K562 (cell line): Measurements from ENCODE around the gene ZNF738. TPM values are rescaled to one million over a fixed set of nuclear protein-coding genes. Genes with fewer than 3 reads are reported as not detected.

ENCODE experiments used
- ATAC-seq: fragments of 200-7000 bp; cut with Tn5 transposase; 3 replicates; pipeline ENCODE4 v1.9.1; 2020; ENCODE audit warnings: moderate library complexity
- BruUV-seq: library from RNA; stranded (reverse); fragments of 400-500 nt; replicated peaks from 2 replicates; lab custom pipeline; 2021; lab: Mats Ljungman, UMichigan
- CTCF ChIA-PET: fragments of 300-600 bp; formaldehyde crosslinking; extraction: SDS; loops from one replicate; lab custom pipeline; 2021; ENCODE audit warnings: low intra/inter-chr PET ratio; lab: Yijun Ruan, JAX
- POLR2A ChIA-PET: fragments of 300-600, 350-650 bp; sonication (Branson Sonifier 250); formaldehyde crosslinking; extraction: SDS; loops from one replicate; lab custom pipeline; 2021; ENCODE audit warnings: antibody characterized with exemption, inconsistent platforms; lab: Yijun Ruan, JAX
- DNase-seq, 4 experiments: peaks; one replicate each; pipeline versions ENCODE4 v3.0.0 to v3.0.0-alpha.2; 2011 to 2018; ENCODE audit warnings: low spot score in 3 of 4, mixed read lengths in 3 of 4; ENCODE audit errors: extremely low read depth in 1 of 4
- FAIRE-seq: peaks from 2 replicates; lab custom pipeline; 2011; peaks lifted over from hg19 to GRCh38; lab: Jason Lieb, UNC
- H2AFZ ChIP-seq: 2 replicates; pipeline ENCODE4 v1.6.0; 2011; ENCODE audit warnings: low read depth, low read length, control low read depth, inconsistent platforms
- H3K27ac ChIP-seq: fragments of 200-600 bp; 3 replicates; pipeline ENCODE4 v1.8.0; 2011; ENCODE audit warnings: low read depth, mild to moderate bottlenecking, control low read depth, inconsistent platforms, low read length, moderate library complexity, mixed read lengths; ENCODE audit errors: extremely low read depth
- H3K27me3 ChIP-seq, 2 experiments: fragments of 300-600 bp in 1 of 2; 2 replicates in 1 of 2; 3 replicates in 1 of 2; pipeline versions ENCODE4 v1.6.0 to v1.8.0; 2011; ENCODE audit warnings: inconsistent platforms in 2 of 2, low read length in 2 of 2, mild to moderate bottlenecking in 1 of 2, mixed read lengths in 1 of 2, moderate library complexity in 1 of 2; ENCODE audit not compliant: control insufficient read depth in 2 of 2, insufficient read depth in 2 of 2
- H3K36me3 ChIP-seq: fragments of 300-600 bp; 3 replicates; pipeline ENCODE4 v1.8.0; 2011; ENCODE audit warnings: mild to moderate bottlenecking, low read length, inconsistent platforms; ENCODE audit not compliant: control insufficient read depth, insufficient read depth
- H3K4me1 ChIP-seq, 2 experiments: fragments of 200-600 bp in 1 of 2; replicated peaks in 1 of 2; 2 replicates in 1 of 2; 3 replicates in 1 of 2; pipeline versions ENCODE4 v1.5.1 to v1.8.0; 2011; ENCODE audit warnings: inconsistent platforms in 2 of 2, low read length in 2 of 2, mild to moderate bottlenecking in 1 of 2, mixed read lengths in 1 of 2, moderate library complexity in 1 of 2; ENCODE audit not compliant: control insufficient read depth in 2 of 2, insufficient read depth in 2 of 2
- H3K4me2 ChIP-seq: 2 replicates; pipeline ENCODE4 v1.6.1; 2011; ENCODE audit warnings: low read length, control low read depth, inconsistent platforms, mixed read lengths; ENCODE audit not compliant: insufficient read depth
- H3K4me3 ChIP-seq: fragments of 200-600 bp; sonication (generic), shearing (Covaris generic); 2 replicates; pipeline ENCODE4 v1.5.1; 2016; ENCODE audit warnings: control low read depth, inconsistent platforms
- H3K79me2 ChIP-seq: fragments of 200-600 bp; 3 replicates; pipeline ENCODE4 v1.8.0; 2011; ENCODE audit warnings: low read length, inconsistent platforms; ENCODE audit not compliant: control insufficient read depth, insufficient read depth
- H3K9ac ChIP-seq, 2 experiments: 2 replicates each; pipeline versions ENCODE4 v1.6.0 to v1.6.1; 2011; ENCODE audit warnings: low read depth in 2 of 2, low read length in 2 of 2, control low read depth in 1 of 2, inconsistent platforms in 1 of 2, mild to moderate bottlenecking in 1 of 2, mixed read lengths in 1 of 2; ENCODE audit not compliant: insufficient read depth in 1 of 2
- H3K9me1 ChIP-seq: one replicate; pipeline ENCODE4 v1.6.0; 2011; ENCODE audit warnings: inconsistent platforms, mild to moderate bottlenecking, low read length, moderate library complexity; ENCODE audit not compliant: control insufficient read depth, insufficient read depth
- H3K9me3 ChIP-seq: replicated peaks from 2 replicates; pipeline ENCODE4 v1.5.1; 2011; ENCODE audit warnings: low read depth, low read length, inconsistent platforms; ENCODE audit not compliant: control insufficient read depth, insufficient read depth
- H4K20me1 ChIP-seq: replicated peaks from 2 replicates; pipeline ENCODE4 v1.6.1; 2011; ENCODE audit warnings: low read length, inconsistent platforms, mixed read lengths; ENCODE audit not compliant: control insufficient read depth, insufficient read depth
- CGGBP1 ChIP-seq: fragments of 250-450 bp; sonication (Bioruptor Pico); IDR thresholded peaks from 2 replicates; pipeline ENCODE4 v1.9.0; 2021; ENCODE audit warnings: mild to moderate bottlenecking
- E2F4 ChIP-seq: sonication (generic); formaldehyde crosslinking; IDR thresholded peaks from 2 replicates; pipeline ENCODE4 v1.8.0; 2022; ENCODE audit warnings: mild to moderate bottlenecking, low read depth, missing genetic modification reagents
- JUND ChIP-seq, 2 experiments: IDR thresholded peaks; 2 replicates in 1 of 2; 3 replicates in 1 of 2; pipeline ENCODE4 v1.6.1; 2011; ENCODE audit warnings: borderline replicate concordance in 2 of 2, low read depth in 2 of 2, low read length in 2 of 2, improper control_type of control experiment in 1 of 2, missing biosample characterization in 1 of 2, missing genetic modification characterization in 1 of 2, missing genetic modification reagents in 1 of 2
- RFX5 ChIP-seq: IDR thresholded peaks from 2 replicates; pipeline ENCODE4 v1.6.1; 2011; ENCODE audit warnings: low read depth, mild to moderate bottlenecking, improper control_type of control experiment, low read length
- ZNF785 ChIP-seq: fragments of 250-450 bp; sonication (Bioruptor Pico); IDR thresholded peaks from 2 replicates; pipeline ENCODE4 v1.4.0; 2020; ENCODE audit warnings: mild to moderate bottlenecking
- WGBS: fragments of 100-300 bp; shearing (Covaris generic); methylation state at CpG from one replicate; pipeline ENCODE4 v1.1.6; 2016; ENCODE audit warnings: low coverage, mixed read lengths; ENCODE audit not compliant: insufficient coverage; ENCODE audit errors: missing lambda C conversion rate; 5-methylcytosine and 5-hydroxymethylcytosine counted together
- in situ Hi-C: fragments of 300-500 bp; cut with MboI; formaldehyde crosslinking; loops from 4 replicates; pipeline ENCODE4 v1.15.0; 2018; ENCODE audit warnings: inconsistent platforms, mixed read lengths
- intact Hi-C: fragments of 100-400 bp; cut with micrococcal nuclease; formaldehyde crosslinking; loops from 2 replicates; pipeline ENCODE4 v1.14.2; 2022
- polyA plus RNA-seq, 8 experiments: library from polyadenylated mRNA; depleted of rRNA in 4 of 8; stranded (reverse) in 5 of 8; unstranded in 3 of 8; fragments of >200 nt; fragmentation: Nextera tagmentation in 2 of 8; fragmentation: Illumina TruSeq in 1 of 8; extraction: Ambion mirVana in 2 of 8; extraction: Trizol in 1 of 8; gene quantifications; 2 replicates each; pipeline versions ENCODE4 v1.2.1 to v1.2.3, GENCODE V29; 2011 to 2014; ENCODE audit warnings: inconsistent platforms in 1 of 8, missing spikeins in 1 of 8
- total RNA-seq, 7 experiments: library from RNA; depleted of rRNA in 6 of 7; stranded (reverse); fragments of >200 nt in 6 of 7; fragmentation: Illumina TruSeq in 2 of 7; extraction: Trizol in 2 of 7; gene quantifications; 2 replicates each; pipeline versions ENCODE4 v1.2.1 to v1.2.3, GENCODE V29; 2011 to 2021; ENCODE audit warnings: low replicate concordance in 1 of 7

The ZNF738 gene
- total and polyA plus RNA-seq, 9 of the 15 experiments (the other 6 are each of a cell fraction or from before 2014, with no cell fraction given) = 5.6 to 15.0 (median 8.6) TPM

GRCh38 chr19:21321996-21322395 lies 36.8 kb upstream of the ZNF738 start:
- DNase-seq = no peak
- no peak for FAIRE-seq
- ChIA-PET POLR2A (no interaction called here), CTCF (no interaction called here)
- ATAC-seq = no peak
- in situ Hi-C loops (no loop called here), intact Hi-C loops (no loop called here)
- H3K79me2 ChIP-seq = peaks cover 39% of the 10 kb centered on the region
- no TSS peak for BruUV-seq
- H4K20me1 ChIP-seq = no peaks in the 10 kb centered on the region
- no peak for TF ChIP-seq E2F4 (CRISPR knock-in tag)
- TF ChIP-seq CGGBP1 = no peak
- no peak for TF ChIP-seq ZNF785 (CRISPR knock-in tag)
- TF ChIP-seq JUND (IDR thresholded peaks at IDR 0.05; ENCODE audit: borderline replicate concordance, low read depth, low read length) = no peak
- TF ChIP-seq JUND (tag; IDR thresholded peaks at IDR 0.05; ENCODE audit: borderline replicate concordance, low read depth, low read length) = no peak
- TF ChIP-seq RFX5 = no peak
- H2AFZ ChIP-seq = no peak overlapping the region
- H3K4me1 ChIP-seq = peaks cover 8 to 9% of the 10 kb centered on the region in 2 experiments; a peak in 4 of 5 replicates
- peaks cover 9% of the 10 kb centered on the region; the same call in 1 of the 3 replicates for H3K36me3 ChIP-seq
- WGBS = 82% methylated on average over 4 of the region's 4 CpGs
- no peaks in the 10 kb centered on the region for H3K9me3 ChIP-seq
- no peaks in the 10 kb centered on the region for H3K9me1 ChIP-seq
- H3K27ac ChIP-seq = no peak overlapping the region
- no peak overlapping the region for H3K4me3 ChIP-seq
- H3K4me2 ChIP-seq = no peak overlapping the region
- H3K27me3 ChIP-seq = no peaks in the 10 kb centered on the region
- no peak overlapping the region for H3K9ac ChIP-seq
